HG03378 (cell line): ENCODE measurements around the gene BMERB1.
"Not testable (repeated sequence)": the region's sequence is repeated elsewhere in the genome, so short reads cannot be mapped to it uniquely, and the experiment has no call there.

Experiments
- ATAC-seq: cut with Tn5 transposase; IDR thresholded peaks from one replicate; pipeline ENCODE4 v1.9.1; 2021; ENCODE audit warnings: mild to moderate bottlenecking, moderate library complexity; ENCODE audit not compliant: unreplicated experiment

BMERB1 gene

GRCh38 chr16:15519790-15520189 lies 85.4 kb downstream of the BMERB1 start:
- ATAC-seq, result no peak

GRCh38 chr16:15521390-15521757 lies 87.0 kb downstream of the BMERB1 start:
- no peak for ATAC-seq

DNA sequence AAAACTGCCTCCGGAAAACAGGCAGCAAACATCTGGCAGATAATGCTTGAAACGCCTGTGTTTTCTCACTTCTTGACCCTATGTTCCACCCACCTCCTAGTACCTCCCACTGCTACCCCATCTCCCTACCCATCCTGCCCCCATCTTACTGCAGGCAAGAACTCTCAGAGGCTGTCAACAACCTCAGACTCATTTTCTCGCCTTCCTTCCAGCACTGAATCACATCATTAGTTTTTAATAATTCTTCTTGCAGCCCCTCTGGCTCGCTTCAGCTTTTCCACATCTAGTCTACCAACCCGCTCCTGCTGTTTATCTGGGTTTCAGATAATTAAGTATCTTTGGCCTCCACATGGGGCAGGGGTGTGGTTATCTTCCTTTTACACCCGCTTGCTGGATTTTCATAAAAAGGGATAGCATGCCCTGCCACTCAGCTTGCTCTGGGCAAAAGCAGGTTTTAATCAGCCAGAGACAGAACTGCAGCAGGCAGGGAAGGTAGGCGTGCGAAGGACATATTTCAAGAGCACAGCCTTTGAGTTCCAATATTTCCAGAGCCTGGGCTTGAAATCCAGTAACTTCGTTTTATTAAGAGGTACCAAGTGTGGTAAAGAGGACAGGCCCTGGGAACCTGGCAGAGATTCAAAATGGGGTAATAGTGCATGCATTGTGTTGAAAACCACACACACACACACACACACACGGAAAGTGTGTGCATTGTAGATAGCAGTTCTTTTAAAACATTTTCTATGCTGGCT lies 87.5 kb downstream of the BMERB1 start:
- ATAC-seq, result no peak

DNA sequence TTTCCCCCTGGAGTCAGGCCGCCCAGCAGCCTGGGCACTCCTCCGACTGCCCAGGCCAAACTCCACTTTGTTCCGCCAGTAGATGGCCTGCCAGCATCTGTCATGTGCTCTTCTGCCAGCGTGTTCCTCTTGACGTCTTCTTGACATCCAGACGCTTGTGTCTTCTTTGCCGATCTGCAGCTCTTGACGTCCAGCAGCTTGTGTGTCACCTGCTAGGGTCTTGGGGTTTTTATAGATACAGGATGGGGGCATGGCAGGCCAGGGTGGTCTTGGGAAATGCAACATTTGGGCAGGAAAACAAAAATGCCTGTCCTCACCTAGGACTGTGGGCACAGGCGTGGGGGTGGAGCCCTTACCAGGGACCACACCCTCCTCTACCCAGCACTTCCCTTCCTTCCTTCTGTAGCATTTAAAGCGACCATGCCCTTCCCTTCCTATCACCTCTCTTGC lies 88.7 kb downstream of the BMERB1 start:
- no peak for ATAC-seq

GRCh38 chr16:15523939-15524338 lies 89.6 kb downstream of the BMERB1 start:
- no peak for ATAC-seq

GRCh38 chr16:15524966-15525365 lies 90.6 kb downstream of the BMERB1 start:
- no peak for ATAC-seq

DNA sequence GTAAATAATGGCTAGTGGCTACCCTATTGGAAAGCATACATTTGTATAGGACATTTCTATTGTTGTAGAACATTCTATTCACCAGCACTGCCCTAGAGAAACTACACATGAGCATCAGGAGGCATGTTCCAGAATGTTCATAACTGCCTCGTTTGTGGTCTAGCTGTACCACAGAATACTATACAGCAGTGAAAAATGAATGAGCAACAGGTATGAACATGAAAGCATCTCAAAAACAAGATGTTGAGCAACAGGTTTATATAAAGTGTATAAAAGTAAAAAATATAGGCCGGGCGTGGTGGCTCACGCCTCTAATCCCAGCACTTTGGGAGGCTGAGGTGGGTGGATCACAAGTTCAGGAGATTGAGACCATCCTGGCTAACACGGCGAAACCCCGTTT lies 91.7 kb downstream of the BMERB1 start:
- no peak for ATAC-seq

DNA sequence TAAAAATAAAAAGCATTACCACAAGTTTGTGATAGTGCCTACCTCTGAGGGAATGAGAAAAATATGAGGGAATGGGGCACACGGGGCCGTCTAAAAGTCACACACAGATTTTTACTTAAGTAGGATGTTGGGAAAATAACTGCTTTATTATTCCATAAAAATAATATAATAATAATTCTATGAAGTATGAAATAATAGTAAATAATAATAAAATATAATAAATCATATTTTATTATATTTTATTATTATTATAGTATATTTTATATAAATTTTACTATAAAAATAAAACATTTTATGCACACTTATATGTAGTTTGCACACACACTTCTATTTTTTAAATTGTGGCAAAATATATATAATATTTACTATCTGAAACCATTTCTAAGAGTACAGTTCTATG lies 92.3 kb downstream of the BMERB1 start:
- no peak for ATAC-seq

GRCh38 chr16:15529673-15530072 lies 95.3 kb downstream of the BMERB1 start:
- ATAC-seq, result no peak

DNA sequence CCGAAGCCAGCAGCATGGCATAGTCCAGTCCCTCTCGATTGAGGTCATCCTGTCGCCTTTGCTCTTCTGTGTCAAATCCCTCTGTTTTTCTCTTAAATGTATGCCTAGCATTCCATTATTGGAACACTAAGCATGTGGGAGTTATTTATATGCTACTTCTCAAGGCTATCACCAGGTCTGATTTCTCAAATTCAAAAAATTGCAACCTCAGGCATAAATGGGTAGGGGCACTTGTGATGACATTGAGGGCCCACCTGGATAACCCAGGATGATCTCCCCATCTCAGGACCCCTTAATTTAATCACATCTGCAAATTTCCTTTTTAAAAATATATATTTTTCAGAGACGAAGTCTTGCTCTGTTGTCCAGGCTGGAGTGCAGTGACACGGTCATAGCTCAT lies 95.7 kb downstream of the BMERB1 start:
- ATAC-seq, result no peak

- no peak for ATAC-seq
Observed at GRCh38 chr16:15532825-15533224, 98.4 kb downstream of the BMERB1 start.

GRCh38 chr16:15533386-15533785 lies 99.0 kb downstream of the BMERB1 start:
- no peak for ATAC-seq

DNA sequence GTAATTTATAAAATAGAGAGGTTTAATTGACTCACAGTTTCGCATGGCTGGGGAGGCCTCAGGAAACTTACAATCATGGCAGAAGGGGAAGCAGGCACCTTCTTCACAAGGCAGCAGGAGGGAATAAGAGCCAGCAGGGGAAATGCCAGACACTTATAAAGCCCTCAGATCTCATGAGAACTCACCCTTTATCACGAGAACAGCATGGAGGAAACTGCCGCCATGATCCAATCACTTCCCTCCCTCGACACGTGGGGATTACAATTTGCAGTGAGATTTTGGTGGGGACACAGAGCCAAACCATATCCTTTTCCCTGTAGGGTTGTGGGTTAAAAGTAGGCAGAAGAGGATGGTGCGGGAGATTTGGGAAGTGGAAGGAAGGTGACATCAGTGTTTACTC lies 101.4 kb downstream of the BMERB1 start:
- no peak for ATAC-seq

DNA sequence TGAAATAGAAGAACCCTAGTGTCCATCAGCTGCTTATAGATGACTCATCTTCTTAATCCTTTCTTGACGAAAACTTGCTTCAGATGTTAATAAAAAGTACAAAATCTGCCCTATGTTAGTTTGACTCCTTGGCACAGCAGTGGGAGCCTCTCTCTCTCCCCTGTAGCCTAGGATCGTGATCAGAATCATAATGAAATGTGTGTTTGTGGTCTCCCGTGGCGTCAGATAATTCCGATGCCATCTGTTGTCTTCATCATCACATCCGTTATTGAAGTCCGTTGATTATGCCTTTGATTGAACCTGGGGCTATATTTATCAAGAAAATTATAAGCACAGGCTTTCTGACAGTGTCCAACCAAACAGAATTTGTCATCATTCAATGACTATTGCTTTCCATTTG lies 102.5 kb downstream of the BMERB1 start:
- ATAC-seq, result no peak

DNA sequence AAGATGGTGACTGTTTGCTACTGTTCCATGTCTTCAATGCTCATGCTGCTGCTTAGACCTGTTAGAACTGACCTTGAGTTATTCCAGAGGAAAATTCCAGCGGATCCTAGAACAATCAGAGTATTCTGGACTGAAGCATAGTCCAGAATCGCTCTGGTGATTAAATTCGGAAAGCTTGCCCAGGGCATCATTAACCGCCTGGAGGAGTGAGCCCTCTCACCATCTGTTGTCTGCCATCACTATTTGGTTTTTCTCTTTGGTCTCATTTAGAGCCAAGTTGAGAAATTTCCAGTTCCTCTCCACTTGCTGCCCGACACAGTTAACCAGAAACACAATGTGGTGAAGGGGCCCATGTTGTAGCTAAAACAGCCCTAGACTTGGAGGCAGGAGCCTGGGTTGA lies 104.1 kb downstream of the BMERB1 start:
- no peak for ATAC-seq

DNA sequence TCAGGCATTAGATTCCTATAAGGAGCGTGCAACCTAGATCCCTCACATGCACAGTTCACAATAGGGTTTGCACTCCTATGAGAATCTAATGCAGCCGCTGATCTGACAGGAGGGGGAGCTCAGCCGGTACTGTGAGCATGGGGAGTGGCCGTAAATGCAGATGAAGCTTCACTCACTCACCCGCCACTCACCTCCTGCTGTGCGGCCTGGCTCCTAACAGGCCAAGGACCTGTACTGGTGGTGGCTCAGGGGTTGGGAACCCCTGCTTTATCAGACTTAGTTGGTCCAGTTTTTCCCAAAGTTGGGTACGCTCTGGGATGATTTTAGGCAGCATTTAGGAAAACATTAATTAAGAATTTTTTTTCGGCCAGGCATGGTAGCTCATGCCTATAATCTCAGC lies 104.8 kb downstream of the BMERB1 start:
- no peak for ATAC-seq

DNA sequence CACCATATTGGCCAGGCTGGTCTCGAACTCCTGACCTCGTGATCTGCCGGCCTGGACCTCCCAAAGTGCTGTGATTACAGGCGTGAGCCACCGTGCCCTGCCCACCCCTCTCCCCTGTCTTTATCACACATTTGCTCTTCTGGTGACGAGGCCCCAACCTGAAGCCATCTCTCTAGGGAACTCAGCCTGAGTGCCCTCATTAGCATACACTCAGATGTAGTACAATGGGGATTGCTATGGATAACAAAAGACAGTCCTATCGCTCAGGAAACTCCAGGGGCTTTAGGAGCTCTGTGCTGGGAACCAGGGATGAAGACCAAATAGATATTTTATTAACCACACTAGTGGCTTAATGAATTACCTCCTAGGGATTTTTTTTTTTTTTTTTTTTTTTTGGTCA lies 107.9 kb downstream of the BMERB1 start:
- ATAC-seq, result no peak

DNA sequence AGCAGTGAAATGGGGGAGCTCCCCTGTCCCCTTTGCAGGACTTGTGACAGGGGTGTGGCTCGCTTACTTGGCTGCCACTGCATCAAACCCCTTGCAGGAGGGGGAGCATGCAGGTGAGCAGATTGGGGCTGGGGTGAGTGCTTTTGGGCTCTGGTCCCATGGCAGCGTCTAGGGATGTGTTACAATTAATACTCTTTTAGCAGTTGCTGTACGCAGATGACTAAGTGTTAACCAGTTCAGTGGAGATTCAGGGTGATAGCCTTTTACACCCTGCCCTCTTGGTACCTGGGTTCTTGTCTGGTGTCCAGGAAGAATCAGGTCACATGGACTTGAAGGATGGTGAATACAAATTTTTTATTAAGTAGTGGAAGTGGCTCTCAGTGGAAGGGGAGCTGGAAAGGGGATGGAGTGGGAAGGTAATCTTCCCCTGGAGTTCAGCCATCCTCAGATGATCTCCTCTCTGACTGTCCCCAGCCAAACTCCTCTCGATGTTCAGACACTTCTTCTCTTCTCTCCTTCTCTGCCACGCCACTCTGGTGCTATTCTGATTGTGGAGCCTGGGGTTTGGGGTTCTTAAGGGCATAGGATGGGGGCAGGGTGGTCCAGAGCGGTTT lies 108.5 kb downstream of the BMERB1 start:
- no peak for ATAC-seq

- no peak for ATAC-seq
Observed at GRCh38 chr16:15544405-15544804, 110.0 kb downstream of the BMERB1 start.

DNA sequence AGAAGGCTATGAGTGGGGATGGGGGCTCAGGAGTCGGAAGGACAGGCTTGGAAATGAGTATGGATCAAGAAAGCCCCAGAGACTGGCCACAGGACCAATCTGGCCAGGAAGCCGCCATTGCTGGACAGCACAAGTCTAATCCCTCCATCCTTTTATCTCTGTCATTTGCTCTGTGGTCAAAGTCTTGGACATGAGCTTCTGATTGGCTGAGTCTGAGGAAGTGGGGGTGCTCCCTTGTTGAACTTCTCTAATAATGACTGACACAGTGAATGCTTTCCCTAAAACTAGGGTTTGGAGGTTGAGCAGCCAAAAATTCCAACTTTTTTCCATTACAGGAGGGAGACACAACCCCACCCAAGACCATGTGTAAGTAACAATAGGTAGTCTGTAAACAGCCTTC lies 111.2 kb downstream of the BMERB1 start:
- ATAC-seq, result no peak

DNA sequence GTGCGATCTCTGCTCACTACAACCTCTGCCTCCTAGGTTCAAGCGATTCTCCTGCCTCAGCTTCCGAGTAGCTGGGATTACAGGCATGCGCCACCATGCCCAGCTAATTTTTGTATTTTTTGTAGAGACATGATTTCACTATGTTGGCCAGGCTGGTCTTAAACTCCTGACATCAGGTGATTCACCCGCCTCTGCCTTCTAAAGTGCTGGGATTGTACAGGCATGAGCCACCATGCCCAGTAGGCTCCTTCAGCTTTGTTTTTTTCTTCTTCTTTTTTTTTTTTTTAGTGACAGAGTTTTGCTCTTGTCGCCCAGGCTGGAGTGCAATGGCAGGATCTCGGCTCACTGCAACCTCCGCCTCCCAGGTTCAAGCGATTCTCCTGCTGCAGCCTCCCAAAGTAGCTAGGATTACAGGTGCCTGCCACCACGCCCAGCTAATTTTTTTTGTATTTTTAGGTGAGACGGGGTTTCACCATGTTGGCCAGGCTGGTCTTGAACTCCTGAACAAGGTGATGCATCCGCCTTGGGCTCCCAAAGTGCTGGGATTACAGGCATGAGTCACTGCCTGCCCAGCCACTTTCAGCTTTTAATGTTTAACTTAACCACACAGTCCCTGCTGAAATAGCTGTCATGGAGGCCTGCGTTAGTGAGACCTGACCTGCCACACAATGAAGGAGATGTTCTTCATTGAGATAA lies 112.8 kb downstream of the BMERB1 start:
- not testable (repeated sequence) for ATAC-seq

DNA sequence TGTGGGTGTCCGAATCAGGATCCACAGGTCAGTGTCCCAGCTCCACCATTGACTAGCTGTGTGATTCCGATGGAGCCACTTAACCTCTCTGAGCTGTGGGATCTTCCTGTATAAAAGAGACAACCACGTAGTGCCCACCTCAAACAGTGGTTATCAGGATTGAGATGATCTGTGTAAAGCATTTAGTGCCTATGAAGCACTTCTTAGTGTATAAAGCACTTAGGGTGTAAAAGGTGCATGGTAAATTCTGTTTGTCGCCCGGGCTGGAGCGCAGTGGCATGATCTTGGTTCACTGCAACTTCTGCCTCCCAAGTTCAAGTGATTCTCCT lies 113.3 kb downstream of the BMERB1 start:
- no peak for ATAC-seq
